OCI-LY1 (cell line): ENCODE measurements around the gene CABCOCO1.

ENCODE experiments used
- CTCF ChIP-seq: fragments of 200-600 bp; sonication (generic), shearing (Covaris generic); IDR thresholded peaks from 2 replicates; pipeline ENCODE4 v1.5.1; 2017; ENCODE audit warnings: mild to moderate bottlenecking, antibody characterized with exemption, low read length, moderate library complexity, mixed read lengths
- EZH2 ChIP-seq: fragments of 200-600 bp; sonication (generic), shearing (Covaris generic); IDR thresholded peaks from 2 replicates; pipeline ENCODE4 v1.8.0; 2017; ENCODE audit warnings: borderline replicate concordance, mixed run types, mild to moderate bottlenecking, antibody characterized with exemption, low read length, moderate library complexity, mixed read lengths

GRCh38 chr10:61754587-61755550 is 92.1 kb downstream of the CABCOCO1 start:
- no peak for TF ChIP-seq CTCF
- no peak for TF ChIP-seq EZH2
